ENCODE data around the gene ZNF148.

ZNF148 gene

GRCh38 chr3:125229707-125230106 lies 145.4 kb downstream of the ZNF148 start:
- DNase-seq (ENCODE audit: low read depth in 1 of 2, low spot score in 1 of 2): no peak

GRCh38 chr3:125229168-125229567 lies 146.0 kb downstream of the ZNF148 start:
- no peak for DNase-seq (ENCODE audit: low read depth in 1 of 2, low spot score in 1 of 2)

GRCh38 chr3:125221831-125222230 lies 153.3 kb downstream of the ZNF148 start:
- no peak for DNase-seq (ENCODE audit: low read depth in 1 of 2, low spot score in 1 of 2)

- DNase-seq (ENCODE audit: low read depth in 1 of 2, low spot score in 1 of 2): no peak
Observed at GRCh38 chr3:125220727-125221429, 154.2 kb downstream of the ZNF148 start.

DNA sequence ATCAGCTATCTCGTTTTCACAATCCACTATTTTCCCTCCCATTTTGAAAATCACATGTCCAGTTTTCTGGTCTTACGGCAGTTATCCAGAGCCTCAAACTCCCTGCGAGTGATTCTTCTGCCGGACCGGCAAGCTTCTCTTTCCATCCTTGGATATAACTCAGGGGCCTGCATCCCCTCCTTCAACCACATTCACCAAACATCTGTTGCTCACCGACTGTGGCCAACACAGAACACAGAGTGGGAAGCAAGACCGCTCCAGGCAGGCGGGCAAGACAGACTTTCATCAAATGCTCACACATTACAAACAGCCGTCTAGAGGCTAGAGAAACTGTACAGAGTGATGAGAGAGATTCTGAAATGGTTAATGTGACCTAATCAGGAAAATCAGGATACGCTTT lies 154.9 kb downstream of the ZNF148 start:
- DNase-seq (ENCODE audit: low read depth in 1 of 2, low spot score in 1 of 2): no peak

DNA sequence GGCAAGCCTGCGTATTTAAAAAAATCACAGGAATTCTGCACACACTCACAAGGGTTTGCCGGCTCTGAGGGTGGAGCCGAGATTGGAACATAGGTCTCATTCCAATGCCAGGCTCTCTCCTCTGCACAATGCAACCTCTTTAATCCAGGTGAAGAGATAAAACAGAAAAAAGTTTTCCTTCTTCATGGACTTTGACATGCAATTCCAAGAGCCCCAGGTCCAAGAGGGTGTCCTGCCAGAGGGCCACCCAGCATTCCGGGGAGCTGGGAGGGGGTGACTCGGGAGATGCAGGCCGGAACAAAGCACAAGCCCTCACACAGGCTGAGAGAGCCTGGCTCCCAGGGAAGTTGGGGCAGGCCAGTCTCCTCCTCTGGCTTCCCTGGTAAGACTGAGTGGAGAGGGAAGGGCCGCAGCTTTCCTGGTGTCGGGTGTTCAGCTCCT lies 155.8 kb downstream of the ZNF148 start:
- no peak for DNase-seq (ENCODE audit: low read depth in 1 of 2, low spot score in 1 of 2)

GRCh38 chr3:125214738-125215137 lies 160.4 kb downstream of the ZNF148 start:
- no peak for DNase-seq (ENCODE audit: low read depth in 1 of 2, low spot score in 1 of 2)

- no peak for DNase-seq (ENCODE audit: low read depth in 1 of 2, low spot score in 1 of 2)
Observed at GRCh38 chr3:125213946-125214542, 161.1 kb downstream of the ZNF148 start.

GRCh38 chr3:125213364-125213755 lies 161.8 kb downstream of the ZNF148 start:
- DNase-seq (ENCODE audit: low read depth in 1 of 2, low spot score in 1 of 2): no peak

DNA sequence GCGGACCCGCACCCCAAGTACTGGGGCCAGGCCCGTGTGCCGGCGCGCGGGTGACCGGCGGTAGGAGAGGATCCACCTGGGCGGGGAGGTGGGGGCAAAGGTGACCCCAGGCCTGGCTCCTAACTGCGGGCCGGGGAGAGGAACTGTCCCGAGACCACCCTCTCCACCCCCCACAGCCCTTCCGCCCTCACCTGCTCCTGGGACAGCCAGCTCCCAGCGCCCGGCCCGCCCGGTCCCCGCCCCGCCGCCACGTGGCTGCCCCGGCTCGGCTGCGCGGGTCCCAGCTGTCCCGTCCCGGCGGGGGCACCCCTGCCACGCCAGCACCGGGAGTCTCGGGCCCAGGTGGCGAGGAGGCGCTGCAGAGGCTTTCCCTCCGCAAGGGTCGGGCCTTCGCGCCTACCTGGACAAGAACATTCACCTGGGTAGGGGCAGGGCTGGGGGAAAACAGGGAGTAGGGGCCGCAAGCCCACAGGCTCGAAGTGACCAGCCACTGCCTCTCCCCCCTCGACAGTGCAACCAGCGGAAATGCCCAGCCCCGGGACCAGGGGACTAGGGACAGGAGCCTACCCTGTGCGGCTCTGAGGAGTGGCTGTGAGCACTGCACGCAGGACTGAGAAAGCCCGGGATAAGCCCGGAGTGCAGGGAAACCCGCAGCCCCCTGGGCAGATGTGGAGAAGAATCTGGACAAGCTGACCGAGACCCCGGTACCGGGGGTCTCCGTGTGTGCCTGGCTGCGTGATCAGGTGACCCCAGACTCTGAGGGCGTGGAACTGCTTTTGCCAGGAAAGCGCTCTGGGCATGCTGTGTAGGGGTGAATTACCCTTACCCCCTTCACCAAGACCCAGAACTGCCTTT lies 162.4 kb downstream of the ZNF148 start, which contains the start of gene SLC12A8:
Gene SLC12A8, minus strand, starts transcription at position 240 of the 855 bp plus-strand sequence. CDS start 1,399 bp downstream, outside the sequence.
- DNase-seq (ENCODE audit: low read depth in 1 of 2, low spot score in 1 of 2): no peak

- DNase-seq (ENCODE audit: low read depth in 1 of 2, low spot score in 1 of 2): no peak
Observed at GRCh38 chr3:125212091-125212508, 163.0 kb downstream of the ZNF148 start.

- no peak for DNase-seq (ENCODE audit: low read depth in 1 of 2, low spot score in 1 of 2)
Observed at GRCh38 chr3:125211523-125212090, 163.5 kb downstream of the ZNF148 start.

- no peak for DNase-seq (ENCODE audit: low read depth in 1 of 2, low spot score in 1 of 2)
Observed at GRCh38 chr3:125207949-125208568, 167.1 kb downstream of the ZNF148 start.

- no peak for DNase-seq (ENCODE audit: low read depth in 1 of 2, low spot score in 1 of 2)
Observed at GRCh38 chr3:125207507-125207906, 167.6 kb downstream of the ZNF148 start.

- no peak for DNase-seq (ENCODE audit: low read depth in 1 of 2, low spot score in 1 of 2)
Observed at GRCh38 chr3:125206934-125207333, 168.2 kb downstream of the ZNF148 start.

GRCh38 chr3:125203731-125204130 lies 171.4 kb downstream of the ZNF148 start:
- DNase-seq (ENCODE audit: low read depth in 1 of 2, low spot score in 1 of 2): no peak

- DNase-seq (ENCODE audit: low read depth in 1 of 2, low spot score in 1 of 2): no peak
Observed at GRCh38 chr3:125202197-125202596, 172.9 kb downstream of the ZNF148 start.

DNA sequence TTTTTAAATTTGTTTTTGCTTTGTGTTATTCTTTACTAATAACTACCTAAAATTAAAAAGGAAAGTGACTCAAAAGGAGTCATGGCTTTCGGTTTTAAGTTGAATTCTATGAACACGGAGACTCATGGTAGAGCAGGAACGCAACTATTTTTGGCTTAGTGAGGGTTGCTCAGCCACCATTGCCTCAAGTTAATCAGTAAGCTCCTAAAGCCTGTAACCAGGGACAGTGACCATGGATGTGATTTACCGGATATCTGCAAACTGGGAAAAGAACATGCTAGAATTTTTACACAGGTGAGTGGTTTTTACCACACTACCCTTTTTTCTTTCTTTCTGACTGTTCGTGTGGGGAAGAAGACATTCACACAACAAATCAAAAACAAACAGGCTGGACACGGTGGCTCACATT lies 174.4 kb downstream of the ZNF148 start:
- DNase-seq (ENCODE audit: low read depth in 1 of 2, low spot score in 1 of 2): no peak

DNA sequence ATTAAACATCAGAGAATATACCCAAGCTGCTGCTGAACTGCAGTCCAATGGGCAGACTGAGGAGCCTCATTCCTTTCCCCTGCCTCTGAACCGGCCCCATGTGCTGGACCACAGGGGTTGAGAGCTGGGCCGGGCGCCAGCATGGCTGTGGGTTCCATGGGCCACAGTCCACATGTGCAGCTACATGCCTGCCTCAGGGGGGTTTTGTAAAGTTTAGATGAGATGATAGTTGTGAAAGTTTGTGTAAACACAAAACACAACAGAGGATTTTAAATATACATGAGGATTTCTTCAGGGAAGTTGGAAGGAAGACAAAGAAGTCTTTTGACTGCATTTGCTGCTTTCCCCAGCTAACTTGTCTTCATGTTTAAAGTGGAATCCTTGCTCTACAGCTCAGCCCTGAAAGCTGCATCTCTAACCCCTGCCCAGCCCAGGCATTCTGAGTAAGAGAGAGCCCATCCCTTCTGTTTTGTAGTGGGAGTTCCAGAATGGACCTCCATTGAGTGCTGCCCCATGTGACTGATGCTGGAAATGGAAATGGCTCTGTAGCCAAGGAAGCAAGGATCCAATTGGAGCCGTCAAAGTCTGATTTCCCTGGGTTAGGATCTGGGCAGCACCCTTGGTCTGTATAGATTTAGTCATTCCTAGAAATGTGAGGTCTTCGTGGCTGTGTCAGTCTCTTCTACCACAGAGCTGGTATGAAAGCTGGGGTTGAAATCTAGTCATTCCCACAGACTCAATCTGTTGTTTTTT lies 180.1 kb downstream of the ZNF148 start:
- DNase-seq (ENCODE audit: low read depth in 1 of 2, low spot score in 1 of 2): no peak

Data from stimulated activated CD4-positive, alpha-beta T cell treated with anti-CD3 and anti-CD28 coated beads, Interleukin-15, amount 100 ng/mL, for 1 hour (primary cell).